Prostate gland (tissue), 2 donors: ENCODE results near the gene CENPP. TPM values are rescaled to one million over a fixed set of nuclear protein-coding genes. Genes with fewer than 3 reads are reported as not detected.
A peak's percentile ranks its signal among the peaks of the same experiment; 100 is the strongest.
"Not testable (repeated sequence)": the region's sequence is repeated elsewhere in the genome, so short reads cannot be mapped to it uniquely, and the experiment has no call there.

ENCODE experiments used
- DNase-seq: peaks from one replicate; pipeline ENCODE4 v3.0.0-alpha.2; 2019; ENCODE audit warnings: low spot score
- H3K27ac ChIP-seq, 2 donors: fragments of 200-600 bp; sonication (generic); 2 replicates each; pipeline ENCODE4 v1.5.1; 2017 to 2019
- H3K27me3 ChIP-seq: fragments of 200-600 bp; sonication (generic); replicated peaks from 2 replicates; pipeline ENCODE4 v1.5.1; 2019; ENCODE audit not compliant: insufficient read depth
- H3K36me3 ChIP-seq, 2 donors: fragments of 200-600 bp; sonication (generic); 1 replicate in 1 of 2; 2 replicates in 1 of 2; pipeline versions ENCODE4 v1.5.1 to v1.8.1; 2017 to 2019
- H3K4me1 ChIP-seq: fragments of 200-600 bp; sonication (generic); replicated peaks from 2 replicates; pipeline ENCODE4 v1.5.1; 2019
- H3K4me3 ChIP-seq, 2 donors: fragments of 200-600 bp; sonication (generic); 2 replicates each; pipeline ENCODE4 v1.5.1; 2017 to 2019
- H3K9me3 ChIP-seq: fragments of 200-600 bp; sonication (generic); 2 replicates; pipeline ENCODE4 v1.5.1; 2017
- POLR2A ChIP-seq: fragments of 450-650 bp; IDR thresholded peaks from one replicate; pipeline ENCODE4 v1.6.1; 2016; ENCODE audit warnings: antibody characterized with exemption, mild to moderate bottlenecking
- POLR2AphosphoS5 ChIP-seq: sonication (generic); formaldehyde crosslinking; IDR thresholded peaks from one replicate; pipeline ENCODE4 v1.6.1; 2017; ENCODE audit warnings: antibody characterized with exemption
- WGBS: methylation state at CpG from one replicate; pipeline ENCODE4 v1.1.5; 2018; 5-methylcytosine and 5-hydroxymethylcytosine counted together
- intact Hi-C: fragments of 100-400 bp; cut with DNase I; formaldehyde crosslinking; loops from one replicate; pipeline ENCODE4 v1.14.2; 2022
- total RNA-seq, 2 donors: library from RNA; depleted of rRNA; stranded (reverse); fragments of >200 nt; gene quantifications; one replicate each; pipeline ENCODE4 v1.1.0, GENCODE V29; 2016
- TF ChIP-seq, protein P1 (sequence below), 4 experiments: fragments of 200-600 bp in 2 of 4; fragments of 450-650 bp in 2 of 4; sonication (generic) in 2 of 4; IDR thresholded peaks; 1 replicate in 3 of 4; 2 replicates in 1 of 4; pipeline ENCODE4 v1.5.1; 2016 to 2019; ENCODE audit warnings: antibody characterized with exemption in 4 of 4, mild to moderate bottlenecking in 2 of 4, moderate library complexity in 2 of 4

CENPP gene
- total RNA-seq, 2 donors from 2014 or later, result 1.4 to 21.5 TPM

GRCh38 chr9:92592537-92592936 is 266.8 kb downstream of the CENPP start:
- no peak for DNase-seq
- Histone ChIP-seq H3K9me3 (no peaks in the 10 kb centered on the region), H3K36me3 (no peaks in the 10 kb centered on the region), H3K27me3 (no peaks in the 10 kb centered on the region), H3K4me3 (no peak overlapping the region), H3K4me1 (no peaks in the 10 kb centered on the region), H3K27ac (no peak overlapping the region)
- WGBS, result 100% methylated on average over 1 of the region's 1 CpG
- intact Hi-C loops, result no loop called here
- TF ChIP-seq, protein P1, sequence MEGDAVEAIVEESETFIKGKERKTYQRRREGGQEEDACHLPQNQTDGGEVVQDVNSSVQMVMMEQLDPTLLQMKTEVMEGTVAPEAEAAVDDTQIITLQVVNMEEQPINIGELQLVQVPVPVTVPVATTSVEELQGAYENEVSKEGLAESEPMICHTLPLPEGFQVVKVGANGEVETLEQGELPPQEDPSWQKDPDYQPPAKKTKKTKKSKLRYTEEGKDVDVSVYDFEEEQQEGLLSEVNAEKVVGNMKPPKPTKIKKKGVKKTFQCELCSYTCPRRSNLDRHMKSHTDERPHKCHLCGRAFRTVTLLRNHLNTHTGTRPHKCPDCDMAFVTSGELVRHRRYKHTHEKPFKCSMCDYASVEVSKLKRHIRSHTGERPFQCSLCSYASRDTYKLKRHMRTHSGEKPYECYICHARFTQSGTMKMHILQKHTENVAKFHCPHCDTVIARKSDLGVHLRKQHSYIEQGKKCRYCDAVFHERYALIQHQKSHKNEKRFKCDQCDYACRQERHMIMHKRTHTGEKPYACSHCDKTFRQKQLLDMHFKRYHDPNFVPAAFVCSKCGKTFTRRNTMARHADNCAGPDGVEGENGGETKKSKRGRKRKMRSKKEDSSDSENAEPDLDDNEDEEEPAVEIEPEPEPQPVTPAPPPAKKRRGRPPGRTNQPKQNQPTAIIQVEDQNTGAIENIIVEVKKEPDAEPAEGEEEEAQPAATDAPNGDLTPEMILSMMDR (IDR thresholded peaks at IDR 0.05), result no peak
- TF ChIP-seq POLR2AphosphoS5, result no peak
- TF ChIP-seq POLR2A, result no peak

- no peaks in the 10 kb centered on the region for H3K4me1 ChIP-seq
- TF ChIP-seq POLR2A (no peak), POLR2AphosphoS5 (no peak)
- TF ChIP-seq, protein P1 (IDR thresholded peaks at IDR 0.05), result no peak
- intact Hi-C loops, result no loop called here
- WGBS, result 48% methylated on average over 7 of the region's 7 CpGs
- no peak overlapping the region for H3K27ac ChIP-seq
- DNase-seq, result no peak
- no peaks in the 10 kb centered on the region for H3K36me3 ChIP-seq
- no peaks in the 10 kb centered on the region for H3K27me3 ChIP-seq
- H3K4me3 ChIP-seq, result no peak overlapping the region
- no peaks in the 10 kb centered on the region for H3K9me3 ChIP-seq
These were observed 267.5 kb downstream of the CENPP start for GRCh38 chr9:92592946-92593861.

GRCh38 chr9:92595075-92595474 is 269.3 kb downstream of the CENPP start:
- H3K4me3 ChIP-seq, H3K36me3 ChIP-seq, H3K9me3 ChIP-seq, H3K4me1 ChIP-seq, H3K27ac ChIP-seq, intact Hi-C loops, H3K27me3 ChIP-seq, DNase-seq: not testable (repeated sequence)
- 95% methylated on average over 1 of the region's 1 CpG for WGBS

DNA sequence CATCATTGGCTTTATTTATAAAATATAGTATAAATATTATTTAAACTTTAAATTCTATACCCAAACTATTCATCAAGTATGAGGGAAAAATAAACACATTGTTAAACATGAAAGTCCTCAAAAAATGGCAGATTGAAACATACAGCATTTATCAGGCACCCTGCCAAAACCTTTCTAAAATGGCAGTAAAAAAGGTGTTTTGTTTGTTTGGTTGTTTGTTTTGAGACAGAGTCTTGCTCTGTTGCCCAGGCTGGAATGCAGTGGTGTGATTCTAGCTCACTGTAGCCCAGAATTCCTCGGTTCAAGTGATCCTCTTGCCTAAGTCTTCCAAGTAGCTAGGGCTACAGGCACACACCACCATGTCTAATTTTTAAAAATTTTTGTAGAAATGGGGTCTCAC is 270.2 kb downstream of the CENPP start:
- Histone ChIP-seq H3K27ac (no peak overlapping the region), H3K4me3 (no peak overlapping the region), H3K27me3 (no peaks in the 10 kb centered on the region), H3K36me3 (no peaks in the 10 kb centered on the region), H3K4me1 (no peaks in the 10 kb centered on the region), H3K9me3 (no peaks in the 10 kb centered on the region)
- intact Hi-C loops, result no loop called here
- WGBS, result 67% methylated on average over 1 of the region's 1 CpG
- TF ChIP-seq POLR2A (no peak), POLR2AphosphoS5 (no peak)
- TF ChIP-seq, protein P1 (IDR thresholded peaks at IDR 0.05), result no peak
- no peak for DNase-seq

- intact Hi-C loops, result no loop called here
- no peaks in the 10 kb centered on the region for H3K36me3 ChIP-seq
- no peak for DNase-seq
- no peak overlapping the region for H3K4me3 ChIP-seq
- H3K27me3 ChIP-seq, result no peaks in the 10 kb centered on the region
- H3K9me3 ChIP-seq, result no peaks in the 10 kb centered on the region
- TF ChIP-seq, protein P1 (IDR thresholded peaks at IDR 0.05), result no peak
- TF ChIP-seq POLR2A, result no peak
- no peak for TF ChIP-seq POLR2AphosphoS5
- WGBS, result 57% methylated on average over 2 of the region's 2 CpGs
- no peaks in the 10 kb centered on the region for H3K4me1 ChIP-seq
- peak overlapping the region; percentile 46 to 50 for H3K27ac ChIP-seq
These were observed 272.6 kb downstream of the CENPP start for GRCh38 chr9:92598382-92598781.
